ENCODE data around the gene ZNF774. TPM values are rescaled to one million over a fixed set of nuclear protein-coding genes. Genes with fewer than 3 reads are reported as not detected.

ZNF774 gene
- total RNA-seq, 1 donor from 2014 or later, result 8.3 TPM

GRCh38 chr15:90336705-90337141 lies 15.4 kb upstream of the ZNF774 start:
- TF ChIP-seq EZH2 (IDR thresholded peaks at IDR 0.05) (no peak), CTCF (IDR thresholded peaks at IDR 0.05) (no peak), EZH2phosphoT487 (IDR thresholded peaks at IDR 0.05) (no peak)
- H3K79me2 ChIP-seq (ENCODE audit: low read depth), result no peaks in the 10 kb centered on the region
- no peak overlapping the region for H3K27ac Mint-ChIP-seq
- no peak overlapping the region for H3K4me3 Mint-ChIP-seq
- no peak for DNase-seq (ENCODE audit: low spot score)
- H3K4me3 ChIP-seq, result no peak overlapping the region
- H3K36me3 ChIP-seq, result no peaks in the 10 kb centered on the region
- H4K20me1 ChIP-seq (ENCODE audit: low read depth), result no peaks in the 10 kb centered on the region
- H3K36me3 Mint-ChIP-seq, result no peaks in the 10 kb centered on the region
- H3K27ac ChIP-seq, result no peak overlapping the region
- no peak overlapping the region for H2AFZ ChIP-seq (replicated peaks)
- no peak overlapping the region for H3K4me2 ChIP-seq
- H3F3A ChIP-seq (ENCODE audit: low read depth), result no peaks in the 10 kb centered on the region
- H3K9me3 Mint-ChIP-seq, result no peaks in the 10 kb centered on the region
- no peaks in the 10 kb centered on the region for H3K4me1 Mint-ChIP-seq
- no peaks in the 10 kb centered on the region for H3K27me3 ChIP-seq
- no peaks in the 10 kb centered on the region for H3K27me3 Mint-ChIP-seq (ENCODE audit: insufficient read depth, low read depth)
- no peaks in the 10 kb centered on the region for H3K4me1 ChIP-seq
- H3K9ac ChIP-seq, result no peak overlapping the region
- no peaks in the 10 kb centered on the region for H3K9me3 ChIP-seq (ENCODE audit: low read depth)

- H3K4me3 ChIP-seq, result no peak overlapping the region
- TF ChIP-seq CTCF (IDR thresholded peaks at IDR 0.05), result no peak
- TF ChIP-seq EZH2phosphoT487 (IDR thresholded peaks at IDR 0.05), result no peak
- no peak for TF ChIP-seq EZH2 (IDR thresholded peaks at IDR 0.05)
- Mint-ChIP-seq H3K4me3 (no peak overlapping the region), H3K36me3 (no peaks in the 10 kb centered on the region), H3K27ac (no peak overlapping the region), H3K9me3 (no peaks in the 10 kb centered on the region), H3K4me1 (no peaks in the 10 kb centered on the region), H3K27me3 (ENCODE audit: insufficient read depth, low read depth) (no peaks in the 10 kb centered on the region)
- DNase-seq (ENCODE audit: low spot score), result no peak
- H3K4me2 ChIP-seq, result no peak overlapping the region
- H3K4me1 ChIP-seq, result no peaks in the 10 kb centered on the region
- no peaks in the 10 kb centered on the region for H3K79me2 ChIP-seq (ENCODE audit: low read depth)
- H3F3A ChIP-seq (ENCODE audit: low read depth), result no peaks in the 10 kb centered on the region
- H3K27ac ChIP-seq, result no peak overlapping the region
- no peaks in the 10 kb centered on the region for H4K20me1 ChIP-seq (ENCODE audit: low read depth)
- H3K9ac ChIP-seq, result no peak overlapping the region
- no peaks in the 10 kb centered on the region for H3K27me3 ChIP-seq
- no peak overlapping the region for H2AFZ ChIP-seq (replicated peaks)
- H3K9me3 ChIP-seq (ENCODE audit: low read depth), result no peaks in the 10 kb centered on the region
- no peaks in the 10 kb centered on the region for H3K36me3 ChIP-seq
Measured at GRCh38 chr15:90337256-90337655, 14.8 kb upstream of the ZNF774 start.

GRCh38 chr15:90338532-90338931 lies 13.6 kb upstream of the ZNF774 start:
- no peaks in the 10 kb centered on the region for H3K4me1 Mint-ChIP-seq
- no peaks in the 10 kb centered on the region for H3K36me3 ChIP-seq
- H3K27me3 Mint-ChIP-seq (ENCODE audit: insufficient read depth, low read depth), result no peaks in the 10 kb centered on the region
- H3K9me3 Mint-ChIP-seq, result no peaks in the 10 kb centered on the region
- H3K79me2 ChIP-seq (ENCODE audit: low read depth), result no peaks in the 10 kb centered on the region
- TF ChIP-seq EZH2phosphoT487 (IDR thresholded peaks at IDR 0.05) (no peak), CTCF (IDR thresholded peaks at IDR 0.05) (no peak), EZH2 (IDR thresholded peaks at IDR 0.05) (no peak)
- no peaks in the 10 kb centered on the region for H3K36me3 Mint-ChIP-seq
- H3K4me1 ChIP-seq, result no peaks in the 10 kb centered on the region
- no peaks in the 10 kb centered on the region for H4K20me1 ChIP-seq (ENCODE audit: low read depth)
- no peak overlapping the region for H3K27ac Mint-ChIP-seq
- no peak overlapping the region for H3K9ac ChIP-seq
- H2AFZ ChIP-seq (replicated peaks), result no peak overlapping the region
- no peaks in the 10 kb centered on the region for H3K9me3 ChIP-seq (ENCODE audit: low read depth)
- no peaks in the 10 kb centered on the region for H3F3A ChIP-seq (ENCODE audit: low read depth)
- H3K4me3 ChIP-seq, result no peak overlapping the region
- H3K27me3 ChIP-seq, result no peaks in the 10 kb centered on the region
- no peak overlapping the region for H3K4me2 ChIP-seq
- no peak for DNase-seq (ENCODE audit: low spot score)
- no peak overlapping the region for H3K4me3 Mint-ChIP-seq
- H3K27ac ChIP-seq, result no peak overlapping the region

Data from neural progenitor cell (in vitro differentiated cells).